ENCODE results near the gene HDAC9.

The HDAC9 gene

DNA sequence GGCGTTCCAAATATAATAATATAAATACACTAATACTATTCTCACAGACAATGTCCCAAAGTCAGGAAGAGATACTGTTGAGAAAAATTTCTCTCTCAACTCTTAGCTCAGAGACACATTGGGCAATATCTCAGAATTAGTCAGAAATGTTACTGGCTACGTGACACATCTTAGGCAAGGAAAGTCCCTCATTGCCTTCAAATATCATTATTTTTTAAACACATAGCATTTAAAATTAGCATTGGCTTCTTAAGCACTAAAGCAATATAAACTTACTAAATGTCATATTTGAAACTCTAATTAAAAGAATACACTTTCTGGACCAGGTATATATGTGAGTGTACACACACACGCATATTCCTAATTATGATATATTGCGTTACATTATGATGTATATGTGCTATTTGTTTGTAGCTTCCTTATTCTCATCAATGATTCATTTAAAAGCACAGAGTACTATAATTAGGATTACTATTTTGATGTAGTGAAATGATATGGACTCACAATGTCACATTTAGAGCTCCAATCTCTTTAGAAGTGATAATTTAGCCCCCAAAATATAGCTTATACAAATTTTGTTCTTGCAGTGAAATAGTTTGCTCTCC, 366.1 kb downstream of the HDAC9 start:
- Histone ChIP-seq H3K4me1 (ENCODE audit: control insufficient read depth, insufficient read depth, low read length) (no peaks in the 10 kb centered on the region), H3K27me3 (ENCODE audit: control insufficient read depth, insufficient read depth, low read length) (no peaks in the 10 kb centered on the region), H3K4me3 (ENCODE audit: low read length) (no peak overlapping the region), H3K9ac (ENCODE audit: low read length) (no peak overlapping the region), H3K36me3 (ENCODE audit: control insufficient read depth, insufficient read depth, low read length) (no peaks in the 10 kb centered on the region), H3K9me3 (ENCODE audit: control insufficient read depth, low read length) (no peaks in the 10 kb centered on the region)

DNA sequence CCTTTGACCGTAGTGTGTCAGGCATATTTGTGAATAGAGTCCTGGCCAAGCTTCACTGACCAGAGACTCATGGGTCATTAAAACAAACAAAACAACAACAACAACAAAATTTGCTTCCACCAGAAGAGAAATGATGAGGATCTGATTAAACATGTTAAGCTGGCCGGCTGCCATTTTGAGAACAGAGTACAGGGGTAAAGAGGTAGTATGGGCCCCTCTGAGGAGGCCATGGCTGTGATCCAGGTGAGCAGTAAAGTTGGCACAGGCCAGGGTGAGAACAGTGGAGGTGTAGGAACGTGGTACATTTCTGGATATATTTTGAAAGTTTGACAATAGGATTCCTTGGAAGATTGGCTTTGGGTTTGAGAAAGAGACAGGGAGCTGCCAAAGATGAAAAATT, 369.4 kb downstream of the HDAC9 start:
- Histone ChIP-seq H3K27me3 (ENCODE audit: control insufficient read depth, insufficient read depth, low read length) (no peaks in the 10 kb centered on the region), H3K4me1 (ENCODE audit: control insufficient read depth, insufficient read depth, low read length) (no peaks in the 10 kb centered on the region), H3K4me3 (ENCODE audit: low read length) (no peak overlapping the region), H3K9ac (ENCODE audit: low read length) (no peak overlapping the region), H3K36me3 (ENCODE audit: control insufficient read depth, insufficient read depth, low read length) (no peaks in the 10 kb centered on the region), H3K9me3 (ENCODE audit: control insufficient read depth, low read length) (no peaks in the 10 kb centered on the region)

DNA sequence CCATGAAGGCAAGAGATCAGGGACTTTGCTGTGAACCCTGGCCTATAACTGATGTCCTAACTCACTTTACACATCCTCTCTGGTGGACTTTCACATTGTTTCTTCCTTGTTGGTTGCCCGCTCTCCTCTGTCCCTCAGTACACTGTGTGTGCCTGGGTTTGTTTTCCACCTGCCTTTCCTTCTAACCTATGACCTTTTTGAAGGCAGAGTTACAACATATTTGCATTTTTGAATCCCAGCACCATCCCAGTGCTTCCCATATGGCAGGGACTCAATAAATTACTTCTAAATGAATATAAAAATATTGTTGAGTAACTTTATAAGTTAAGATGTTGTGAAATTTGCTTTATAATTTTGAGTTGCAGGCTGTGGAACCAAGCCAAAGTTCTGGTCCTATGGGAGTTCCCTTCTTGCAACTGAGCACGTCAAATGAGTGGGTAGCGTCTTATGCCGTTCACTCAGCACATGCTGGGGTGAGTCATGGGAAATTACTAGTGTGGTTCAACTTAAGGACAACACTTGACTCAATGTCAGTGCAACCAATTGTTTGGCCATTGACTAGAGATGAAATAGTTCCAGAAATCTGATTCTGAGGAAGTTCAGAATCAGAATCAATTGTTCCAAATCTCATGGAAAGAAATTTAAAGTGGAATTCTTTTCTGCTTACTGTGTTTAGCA, 370.9 kb downstream of the HDAC9 start:
- Histone ChIP-seq H3K36me3 (ENCODE audit: control insufficient read depth, insufficient read depth, low read length) (no peaks in the 10 kb centered on the region), H3K4me1 (ENCODE audit: control insufficient read depth, insufficient read depth, low read length) (no peaks in the 10 kb centered on the region), H3K9me3 (ENCODE audit: control insufficient read depth, low read length) (no peaks in the 10 kb centered on the region), H3K9ac (ENCODE audit: low read length) (no peak overlapping the region), H3K27me3 (ENCODE audit: control insufficient read depth, insufficient read depth, low read length) (no peaks in the 10 kb centered on the region), H3K4me3 (ENCODE audit: low read length) (no peak overlapping the region)

DNA sequence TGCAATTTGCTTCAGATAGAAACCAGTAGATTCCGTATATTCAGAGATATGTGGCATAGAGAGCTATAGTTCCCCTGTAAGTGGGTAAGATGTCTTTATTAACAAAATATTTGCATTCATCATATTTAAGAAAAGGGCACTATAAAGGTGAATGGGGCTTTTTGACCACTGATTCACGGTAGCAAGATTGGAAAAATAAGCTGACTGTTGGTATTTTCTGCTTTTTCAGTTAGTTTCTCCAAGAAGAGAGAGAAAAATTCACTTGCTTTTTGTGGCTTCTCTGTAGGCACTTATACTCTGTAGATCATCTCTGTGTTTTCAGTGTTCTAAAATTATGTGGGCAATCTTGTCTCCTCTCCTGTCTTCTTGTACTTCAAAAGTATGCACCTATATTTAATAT, 376.8 kb downstream of the HDAC9 start:
- no peaks in the 10 kb centered on the region for H3K36me3 ChIP-seq (ENCODE audit: control insufficient read depth, insufficient read depth, low read length)
- no peaks in the 10 kb centered on the region for H3K27me3 ChIP-seq (ENCODE audit: control insufficient read depth, insufficient read depth, low read length)
- no peaks in the 10 kb centered on the region for H3K9me3 ChIP-seq (ENCODE audit: control insufficient read depth, low read length)
- H3K9ac ChIP-seq (ENCODE audit: low read length), result no peak overlapping the region
- H3K4me1 ChIP-seq (ENCODE audit: control insufficient read depth, insufficient read depth, low read length), result no peaks in the 10 kb centered on the region
- no peak overlapping the region for H3K4me3 ChIP-seq (ENCODE audit: low read length)

DNA sequence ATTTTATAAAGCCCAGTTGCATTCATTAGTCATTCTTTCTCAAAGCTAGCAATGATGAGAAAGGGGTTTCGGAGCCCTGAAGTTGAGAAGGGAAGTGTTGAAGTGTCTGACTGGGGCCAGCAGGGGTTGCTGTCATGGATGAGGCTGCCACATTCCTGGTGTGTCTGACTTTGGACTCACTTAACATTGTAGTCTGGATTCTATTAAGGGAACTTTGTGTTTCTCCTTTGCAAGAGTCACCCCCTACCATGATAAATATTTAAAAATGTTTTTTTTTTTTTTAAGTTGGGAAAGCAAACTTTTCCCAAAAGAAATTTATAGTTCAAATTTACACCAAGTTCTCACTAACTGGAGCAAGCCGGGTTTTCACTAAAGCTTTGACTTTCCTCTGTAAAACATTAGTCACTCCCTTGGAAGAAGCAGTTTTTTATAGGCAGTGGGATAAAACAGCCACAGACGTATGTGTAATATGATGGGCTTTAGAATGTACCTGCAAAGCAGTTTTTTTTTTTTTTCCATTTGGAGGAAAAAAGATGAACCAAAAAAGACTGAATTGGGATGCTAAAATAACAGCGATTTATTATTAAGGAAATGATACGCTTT, 378.3 kb downstream of the HDAC9 start:
- no peak overlapping the region for H3K4me3 ChIP-seq (ENCODE audit: low read length)
- no peak overlapping the region for H3K9ac ChIP-seq (ENCODE audit: low read length)
- no peaks in the 10 kb centered on the region for H3K36me3 ChIP-seq (ENCODE audit: control insufficient read depth, insufficient read depth, low read length)
- no peaks in the 10 kb centered on the region for H3K9me3 ChIP-seq (ENCODE audit: control insufficient read depth, low read length)
- H3K4me1 ChIP-seq (ENCODE audit: control insufficient read depth, insufficient read depth, low read length), result no peaks in the 10 kb centered on the region
- H3K27me3 ChIP-seq (ENCODE audit: control insufficient read depth, insufficient read depth, low read length), result no peaks in the 10 kb centered on the region

DNA sequence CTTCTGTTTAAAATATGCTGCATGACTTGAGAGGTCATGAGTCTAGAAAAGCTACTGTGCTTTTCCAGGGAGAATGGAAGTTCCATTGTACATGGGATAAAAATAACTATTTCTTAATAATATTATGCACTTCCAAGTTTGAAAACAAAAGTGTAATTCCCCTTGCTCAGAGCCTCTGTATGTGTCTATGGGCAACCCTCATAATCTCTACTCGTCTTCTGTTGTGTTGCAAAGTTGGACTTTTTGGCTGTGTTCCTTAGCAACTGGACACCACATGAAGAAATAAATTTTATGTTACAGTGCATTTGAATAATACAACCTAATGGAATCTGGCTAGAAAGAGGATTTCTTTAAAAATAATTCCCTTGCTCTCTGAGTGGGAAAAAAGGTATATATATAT, 379.3 kb downstream of the HDAC9 start:
- no peaks in the 10 kb centered on the region for H3K4me1 ChIP-seq (ENCODE audit: control insufficient read depth, insufficient read depth, low read length)
- H3K9ac ChIP-seq (ENCODE audit: low read length), result no peak overlapping the region
- H3K27me3 ChIP-seq (ENCODE audit: control insufficient read depth, insufficient read depth, low read length), result no peaks in the 10 kb centered on the region
- no peaks in the 10 kb centered on the region for H3K9me3 ChIP-seq (ENCODE audit: control insufficient read depth, low read length)
- H3K36me3 ChIP-seq (ENCODE audit: control insufficient read depth, insufficient read depth, low read length), result no peaks in the 10 kb centered on the region
- H3K4me3 ChIP-seq (ENCODE audit: low read length), result no peak overlapping the region

DNA sequence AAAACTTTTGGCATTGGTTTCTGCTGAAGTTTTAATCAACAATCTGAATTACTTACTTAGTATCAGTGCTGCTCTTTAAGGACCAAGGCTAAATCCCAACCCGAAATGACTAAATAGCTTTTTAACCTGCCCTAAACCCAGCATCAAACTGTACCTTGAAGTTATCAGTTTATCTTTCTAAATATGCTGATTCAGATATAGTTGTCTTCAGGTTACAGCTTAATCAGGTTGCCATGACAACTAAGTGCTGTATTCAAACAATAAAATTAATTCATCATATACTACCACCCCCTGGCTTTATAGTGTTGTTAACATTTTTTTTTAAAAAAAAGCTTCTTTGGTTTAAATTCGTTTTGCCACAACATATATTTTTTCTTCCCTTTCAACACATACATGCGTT, 382.3 kb downstream of the HDAC9 start:
- Histone ChIP-seq H3K36me3 (ENCODE audit: control insufficient read depth, insufficient read depth, low read length) (no peaks in the 10 kb centered on the region), H3K4me3 (ENCODE audit: low read length) (no peak overlapping the region), H3K9me3 (ENCODE audit: control insufficient read depth, low read length) (no peaks in the 10 kb centered on the region), H3K4me1 (ENCODE audit: control insufficient read depth, insufficient read depth, low read length) (no peaks in the 10 kb centered on the region), H3K9ac (ENCODE audit: low read length) (no peak overlapping the region), H3K27me3 (ENCODE audit: control insufficient read depth, insufficient read depth, low read length) (no peaks in the 10 kb centered on the region)

DNA sequence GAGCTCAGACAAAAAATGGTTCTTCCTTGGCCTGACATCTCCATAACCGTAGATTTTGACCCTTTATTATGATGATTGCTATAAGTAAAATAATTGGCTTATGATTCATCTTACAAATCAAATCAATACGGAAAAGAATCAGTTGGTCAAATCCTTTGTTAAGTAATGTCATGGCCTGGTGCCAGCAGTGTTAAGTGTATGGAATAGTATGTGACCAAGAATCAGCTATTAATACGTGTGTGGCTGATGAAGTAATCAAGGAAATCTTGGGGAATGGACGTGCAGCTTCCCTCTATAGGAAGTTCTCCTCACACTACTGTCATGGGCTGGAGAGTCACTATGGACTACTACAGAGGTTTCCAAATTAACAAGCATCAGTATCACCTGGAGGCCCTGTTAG, 391.3 kb downstream of the HDAC9 start:
- Histone ChIP-seq H3K4me1 (ENCODE audit: control insufficient read depth, insufficient read depth, low read length) (no peaks in the 10 kb centered on the region), H3K4me3 (ENCODE audit: low read length) (no peak overlapping the region), H3K9ac (ENCODE audit: low read length) (no peak overlapping the region), H3K27me3 (ENCODE audit: control insufficient read depth, insufficient read depth, low read length) (no peaks in the 10 kb centered on the region), H3K9me3 (ENCODE audit: control insufficient read depth, low read length) (no peaks in the 10 kb centered on the region), H3K36me3 (ENCODE audit: control insufficient read depth, insufficient read depth, low read length) (no peaks in the 10 kb centered on the region)

DNA sequence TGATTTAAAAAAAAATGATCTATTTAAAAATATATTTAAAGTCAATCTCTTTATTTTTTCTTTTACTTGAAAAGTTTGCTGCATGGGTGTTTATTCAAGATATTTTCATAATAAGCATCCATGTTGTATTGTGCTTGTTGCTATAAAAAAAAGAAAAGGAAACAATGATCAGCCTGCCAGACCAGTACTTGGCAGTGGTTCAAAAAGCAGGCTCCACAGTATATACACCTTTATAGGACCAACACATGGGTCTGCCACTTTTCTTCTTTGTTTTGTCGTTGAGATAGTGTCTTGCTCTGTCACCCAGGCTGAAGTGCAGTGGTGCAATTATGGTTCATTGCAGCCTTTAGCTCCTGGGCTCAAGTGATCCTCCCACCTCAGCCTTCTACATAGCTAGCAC, 393.9 kb downstream of the HDAC9 start:
- Histone ChIP-seq H3K4me3 (ENCODE audit: low read length) (no peak overlapping the region), H3K4me1 (ENCODE audit: control insufficient read depth, insufficient read depth, low read length) (no peaks in the 10 kb centered on the region), H3K9me3 (ENCODE audit: control insufficient read depth, low read length) (no peaks in the 10 kb centered on the region), H3K27me3 (ENCODE audit: control insufficient read depth, insufficient read depth, low read length) (no peaks in the 10 kb centered on the region), H3K9ac (ENCODE audit: low read length) (no peak overlapping the region), H3K36me3 (ENCODE audit: control insufficient read depth, insufficient read depth, low read length) (no peaks in the 10 kb centered on the region)

DNA sequence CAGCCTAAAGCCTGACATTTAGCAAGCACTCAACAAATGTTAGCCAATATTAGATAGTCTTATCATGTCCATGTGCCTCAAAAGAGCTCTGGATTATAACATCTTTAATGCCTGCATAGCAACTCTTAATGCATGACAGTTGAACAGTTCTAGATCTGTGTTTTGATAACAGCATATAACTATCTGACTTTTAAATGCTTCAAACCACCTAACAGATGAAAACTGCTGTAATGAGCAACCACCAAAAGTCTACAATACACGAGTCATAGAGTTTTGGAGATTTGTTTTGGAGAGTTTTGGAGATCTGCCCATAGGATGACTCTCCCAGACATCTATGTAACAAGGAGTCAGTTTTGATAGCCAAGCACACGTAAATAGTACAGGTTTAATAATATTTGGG, 394.6 kb downstream of the HDAC9 start:
- H3K27me3 ChIP-seq (ENCODE audit: control insufficient read depth, insufficient read depth, low read length), result no peaks in the 10 kb centered on the region
- no peaks in the 10 kb centered on the region for H3K4me1 ChIP-seq (ENCODE audit: control insufficient read depth, insufficient read depth, low read length)
- H3K9me3 ChIP-seq (ENCODE audit: control insufficient read depth, low read length), result no peaks in the 10 kb centered on the region
- H3K36me3 ChIP-seq (ENCODE audit: control insufficient read depth, insufficient read depth, low read length), result no peaks in the 10 kb centered on the region
- H3K4me3 ChIP-seq (ENCODE audit: low read length), result no peak overlapping the region
- no peak overlapping the region for H3K9ac ChIP-seq (ENCODE audit: low read length)

DNA sequence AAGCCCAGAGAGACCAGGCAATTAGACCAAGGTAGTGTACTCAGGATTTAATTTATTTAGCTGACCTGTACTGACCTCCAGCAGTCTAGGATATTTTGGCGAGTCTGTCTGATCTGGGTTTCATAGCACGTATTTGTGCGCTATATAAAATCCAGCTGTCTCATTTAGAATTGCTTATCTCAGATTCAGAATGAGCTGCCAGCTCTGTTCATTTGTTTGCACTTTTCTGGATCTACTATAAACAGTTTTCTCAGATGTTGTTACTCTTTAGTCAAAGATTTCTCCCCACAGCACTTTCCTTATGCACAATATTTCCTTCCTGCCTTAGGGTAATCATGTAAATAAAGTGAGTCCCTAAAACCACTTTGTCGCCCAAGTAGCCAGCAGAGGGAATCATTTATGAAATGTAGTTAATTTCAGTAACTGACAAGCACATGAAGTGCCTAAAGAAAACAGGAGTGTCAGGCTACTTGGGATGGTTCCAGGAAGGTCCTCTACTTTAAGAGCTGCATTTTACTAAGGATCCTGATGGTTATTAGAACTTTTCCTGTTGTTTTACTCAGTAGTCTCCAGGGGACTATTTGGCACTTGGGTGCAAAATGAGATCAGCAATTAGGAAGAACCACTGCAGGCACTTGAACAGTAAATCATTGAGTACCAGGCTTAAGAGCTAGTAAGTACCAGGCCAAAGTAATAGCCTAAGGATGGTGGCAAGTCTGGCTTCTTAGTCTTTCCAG, 395.5 kb downstream of the HDAC9 start:
- H3K27me3 ChIP-seq (ENCODE audit: control insufficient read depth, insufficient read depth, low read length), result no peaks in the 10 kb centered on the region
- H3K4me1 ChIP-seq (ENCODE audit: control insufficient read depth, insufficient read depth, low read length), result no peaks in the 10 kb centered on the region
- H3K9ac ChIP-seq (ENCODE audit: low read length), result no peak overlapping the region

DNA sequence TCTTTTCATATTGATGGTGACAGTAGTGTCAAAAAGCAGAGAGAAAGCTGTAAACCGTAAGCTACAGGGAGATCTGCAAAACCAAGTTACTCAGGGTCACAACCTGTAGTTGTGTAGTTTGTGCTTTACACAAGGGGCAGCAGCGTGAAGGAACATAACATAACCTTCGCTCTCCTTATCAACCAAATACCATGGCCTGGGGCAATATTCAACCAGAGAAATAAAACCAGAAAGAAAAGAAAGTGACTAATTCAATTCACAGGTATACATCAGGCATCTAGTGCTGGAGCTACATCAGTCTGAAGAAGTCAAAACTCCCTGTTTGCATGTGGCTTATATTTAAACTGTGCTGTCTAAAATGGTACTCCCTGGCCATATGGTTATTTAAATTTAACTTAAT, 397.6 kb downstream of the HDAC9 start:
- H3K36me3 ChIP-seq (ENCODE audit: control insufficient read depth, insufficient read depth, low read length), result no peaks in the 10 kb centered on the region
- H3K27me3 ChIP-seq (ENCODE audit: control insufficient read depth, insufficient read depth, low read length), result no peaks in the 10 kb centered on the region
- no peak overlapping the region for H3K4me3 ChIP-seq (ENCODE audit: low read length)
- no peaks in the 10 kb centered on the region for H3K4me1 ChIP-seq (ENCODE audit: control insufficient read depth, insufficient read depth, low read length)
- no peaks in the 10 kb centered on the region for H3K9me3 ChIP-seq (ENCODE audit: control insufficient read depth, low read length)
- no peak overlapping the region for H3K9ac ChIP-seq (ENCODE audit: low read length)

More for the DNA sequence above, 395.5 kb downstream of the HDAC9 start:
- no peaks in the 10 kb centered on the region for H3K9me3 ChIP-seq (ENCODE audit: control insufficient read depth, low read length)
- no peaks in the 10 kb centered on the region for H3K36me3 ChIP-seq (ENCODE audit: control insufficient read depth, insufficient read depth, low read length)
- no peak overlapping the region for H3K4me3 ChIP-seq (ENCODE audit: low read length)
